ENCODE results near the gene LRRC8E. TPM values are rescaled to one million over a fixed set of nuclear protein-coding genes. Genes with fewer than 3 reads are reported as not detected.
A peak's percentile ranks its signal among the peaks of the same experiment; 100 is the strongest.

Gene LRRC8E
- total RNA-seq, 1 donor from 2014 or later: 4.3 TPM

DNA sequence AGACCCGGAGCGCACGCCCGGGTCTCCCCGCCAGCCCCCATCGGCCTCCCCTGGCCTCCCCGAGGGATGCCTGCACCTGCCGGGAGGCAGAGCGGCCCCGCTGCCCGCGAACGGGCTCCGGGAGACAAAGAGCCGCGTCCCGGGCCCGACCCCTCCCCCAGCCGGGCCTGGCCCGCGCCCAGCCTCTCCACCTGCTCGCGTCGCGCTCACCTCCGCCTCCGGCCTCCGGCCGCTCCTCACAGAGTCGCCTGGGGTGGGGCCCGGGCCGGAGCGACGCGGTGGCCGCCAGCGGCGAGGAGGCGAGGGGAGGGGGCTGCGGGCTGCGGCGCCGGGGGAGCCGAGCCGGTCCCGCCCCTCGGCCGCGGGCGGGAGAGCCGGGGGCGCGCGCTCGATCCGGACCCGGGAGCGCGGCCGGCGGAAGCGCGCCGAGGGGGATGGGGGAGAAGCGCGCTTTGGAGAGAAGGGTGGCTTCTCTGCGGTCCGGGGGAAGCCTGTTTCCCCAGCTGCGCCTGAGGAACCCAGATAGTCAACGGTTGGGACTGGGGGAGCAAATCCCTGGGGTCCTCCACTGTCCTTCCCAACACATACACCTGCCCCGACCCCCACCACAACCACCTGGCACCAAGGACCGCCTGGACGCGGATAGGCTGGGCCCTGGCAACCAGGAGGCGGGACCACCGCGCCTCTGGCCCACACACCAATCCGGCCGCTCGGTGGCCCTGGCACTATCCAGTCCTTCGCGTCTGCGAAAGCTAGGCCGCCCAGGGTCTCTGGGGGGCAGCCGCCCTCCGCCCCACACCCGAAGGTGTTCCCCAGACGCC is 14.0 kb upstream of the LRRC8E start, which contains the start of gene PRR36:
Gene PRR36, minus strand, starts transcription at position 315 of the 821 bp plus-strand sequence. CDS start 701 bp downstream, outside the sequence.
- peaks cover 35% of the 10 kb centered on the region for H3K27me3 Mint-ChIP-seq
- H3K27ac Mint-ChIP-seq: peak within 1 kb of the TSS; percentile 73
- peaks cover 4% of the 10 kb centered on the region for H3K36me3 Mint-ChIP-seq
- H3K4me1 Mint-ChIP-seq (ENCODE audit: unreplicated experiment): peaks cover 13% of the 10 kb centered on the region
- peak; percentile 83 for DNase-seq (ENCODE audit: extremely low spot score, unreplicated experiment)
- peak within 1 kb of the TSS; percentile 91 for H3K4me3 Mint-ChIP-seq
- H3K9me3 Mint-ChIP-seq: no peaks in the 10 kb centered on the region
- TF ChIP-seq, protein P1, sequence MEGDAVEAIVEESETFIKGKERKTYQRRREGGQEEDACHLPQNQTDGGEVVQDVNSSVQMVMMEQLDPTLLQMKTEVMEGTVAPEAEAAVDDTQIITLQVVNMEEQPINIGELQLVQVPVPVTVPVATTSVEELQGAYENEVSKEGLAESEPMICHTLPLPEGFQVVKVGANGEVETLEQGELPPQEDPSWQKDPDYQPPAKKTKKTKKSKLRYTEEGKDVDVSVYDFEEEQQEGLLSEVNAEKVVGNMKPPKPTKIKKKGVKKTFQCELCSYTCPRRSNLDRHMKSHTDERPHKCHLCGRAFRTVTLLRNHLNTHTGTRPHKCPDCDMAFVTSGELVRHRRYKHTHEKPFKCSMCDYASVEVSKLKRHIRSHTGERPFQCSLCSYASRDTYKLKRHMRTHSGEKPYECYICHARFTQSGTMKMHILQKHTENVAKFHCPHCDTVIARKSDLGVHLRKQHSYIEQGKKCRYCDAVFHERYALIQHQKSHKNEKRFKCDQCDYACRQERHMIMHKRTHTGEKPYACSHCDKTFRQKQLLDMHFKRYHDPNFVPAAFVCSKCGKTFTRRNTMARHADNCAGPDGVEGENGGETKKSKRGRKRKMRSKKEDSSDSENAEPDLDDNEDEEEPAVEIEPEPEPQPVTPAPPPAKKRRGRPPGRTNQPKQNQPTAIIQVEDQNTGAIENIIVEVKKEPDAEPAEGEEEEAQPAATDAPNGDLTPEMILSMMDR (conservative IDR thresholded peaks at IDR 0.05): no peak

DNA sequence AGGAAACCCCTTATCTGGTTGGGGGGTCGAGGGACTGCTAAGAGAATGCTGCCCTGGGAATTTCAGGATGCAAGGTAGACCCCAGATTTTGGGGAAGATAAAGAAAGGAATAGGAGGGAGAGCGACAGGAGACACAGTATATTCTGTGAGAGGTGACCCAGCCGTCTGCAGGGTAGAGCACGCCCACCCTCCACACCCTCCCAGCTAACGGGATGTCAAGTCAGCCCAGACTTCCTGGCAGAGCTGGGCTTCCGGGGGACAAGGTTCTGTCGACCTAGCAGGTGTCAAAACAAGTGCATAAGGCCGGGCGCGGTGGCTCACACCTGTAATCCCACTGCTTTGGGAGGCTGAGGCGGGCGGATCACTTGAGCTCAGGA is 13.4 kb upstream of the LRRC8E start:
- Mint-ChIP-seq H3K27ac (peak overlapping the region; percentile 71), H3K36me3 (peaks cover 4% of the 10 kb centered on the region), H3K27me3 (peaks cover 35% of the 10 kb centered on the region), H3K4me1 (ENCODE audit: unreplicated experiment) (peaks cover 13% of the 10 kb centered on the region), H3K9me3 (no peaks in the 10 kb centered on the region), H3K4me3 (peak overlapping the region; percentile 84)
- TF ChIP-seq, protein P1 (conservative IDR thresholded peaks at IDR 0.05): no peak
- DNase-seq (ENCODE audit: extremely low spot score, unreplicated experiment): no peak

DNA sequence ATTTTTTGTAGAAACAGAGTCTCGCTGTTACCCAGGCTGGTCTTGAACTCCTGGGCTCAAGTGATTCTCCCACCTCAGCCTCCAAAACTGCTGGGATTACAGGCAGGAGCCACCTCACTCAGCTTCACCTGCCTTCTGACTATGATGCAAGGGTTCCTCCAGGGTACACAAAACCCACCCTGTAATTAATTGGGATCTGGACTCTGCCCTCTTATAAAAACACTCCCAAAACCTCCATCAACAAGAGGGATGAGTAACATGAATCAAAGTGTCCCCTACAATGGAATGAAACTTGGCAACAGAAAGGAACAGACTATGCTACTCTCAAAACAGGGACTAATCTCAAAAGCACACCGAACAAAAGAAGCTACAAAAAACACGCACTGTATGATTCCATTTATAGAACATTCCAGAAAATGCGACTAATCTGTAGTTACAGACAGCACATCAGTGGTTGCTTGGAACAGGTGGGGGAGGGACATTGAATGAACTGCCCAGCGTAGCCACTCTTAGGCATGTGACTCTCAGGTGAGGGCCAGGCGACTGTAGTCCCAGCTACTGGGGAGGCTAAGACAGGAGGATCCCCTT is 11.0 kb upstream of the LRRC8E start:
- H3K36me3 Mint-ChIP-seq: no peaks in the 10 kb centered on the region
- no peak for DNase-seq (ENCODE audit: extremely low spot score, unreplicated experiment)
- H3K9me3 Mint-ChIP-seq: no peaks in the 10 kb centered on the region
- H3K4me3 Mint-ChIP-seq: peak overlapping the region; percentile 33
- H3K27me3 Mint-ChIP-seq: peaks cover 25% of the 10 kb centered on the region
- no peaks in the 10 kb centered on the region for H3K4me1 Mint-ChIP-seq (ENCODE audit: unreplicated experiment)
- peak overlapping the region; percentile 15 for H3K27ac Mint-ChIP-seq
- TF ChIP-seq, protein P1 (conservative IDR thresholded peaks at IDR 0.05): no peak

DNA sequence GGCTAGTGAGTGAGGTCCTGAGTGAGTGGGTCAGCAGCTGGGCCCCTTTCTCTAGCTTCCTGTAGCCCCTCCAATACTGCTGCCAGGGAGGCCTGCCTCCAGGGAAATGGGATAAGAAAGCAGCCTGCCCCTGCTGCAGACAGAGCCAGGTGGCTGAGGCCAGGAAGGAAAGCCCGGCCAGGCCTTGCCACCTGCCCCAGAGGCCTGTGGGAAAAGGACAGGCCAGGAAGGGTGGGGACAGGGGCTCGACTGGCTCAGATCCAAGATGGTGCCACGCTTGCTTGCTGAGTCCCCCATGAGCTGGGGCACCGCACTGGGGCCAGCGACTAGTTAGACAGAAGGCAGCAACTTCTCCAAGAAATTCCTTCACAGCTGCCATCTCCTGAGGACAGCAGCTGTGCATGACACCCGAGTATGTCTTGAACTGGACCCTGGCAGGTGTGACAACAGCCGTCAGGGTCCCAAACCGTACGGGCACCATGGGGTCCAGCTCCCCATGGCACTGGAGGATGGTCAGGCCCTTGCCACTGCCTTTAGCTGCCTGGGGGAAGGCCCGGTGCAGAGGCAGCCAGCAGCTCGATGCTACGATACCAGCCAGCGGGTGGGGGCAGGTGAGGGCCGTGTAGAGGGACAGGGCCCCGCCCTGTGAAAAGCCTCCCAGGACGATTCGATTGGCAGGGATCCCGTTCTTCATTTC is 9.1 kb upstream of the LRRC8E start:
- H3K27me3 Mint-ChIP-seq: peaks cover 19% of the 10 kb centered on the region
- DNase-seq (ENCODE audit: extremely low spot score, unreplicated experiment): no peak
- H3K9me3 Mint-ChIP-seq: no peaks in the 10 kb centered on the region

DNA sequence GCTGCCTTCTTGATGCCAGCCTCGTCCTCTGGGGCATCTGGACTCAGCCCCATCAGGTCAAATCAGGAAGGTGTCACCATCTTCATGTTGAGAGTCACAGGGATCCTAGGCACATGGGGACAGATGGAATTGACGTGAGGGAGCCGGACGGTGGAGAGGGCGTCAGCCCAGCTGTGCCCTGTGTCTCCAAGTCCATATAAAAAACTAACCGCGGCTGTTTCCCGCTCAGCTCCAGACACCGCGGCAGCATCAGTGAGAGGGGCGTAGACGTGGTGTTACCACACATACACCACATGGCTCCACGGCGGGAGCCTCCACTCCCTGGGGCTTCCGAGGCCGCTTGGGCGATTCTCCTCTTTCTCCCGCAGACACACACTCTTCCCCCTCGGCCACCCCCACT is 8.5 kb upstream of the LRRC8E start:
- no peaks in the 10 kb centered on the region for H3K36me3 Mint-ChIP-seq
- no peak overlapping the region for H3K27ac Mint-ChIP-seq
- no peaks in the 10 kb centered on the region for H3K9me3 Mint-ChIP-seq
- peaks cover 17% of the 10 kb centered on the region for H3K27me3 Mint-ChIP-seq
- TF ChIP-seq, protein P1 (conservative IDR thresholded peaks at IDR 0.05): no peak
- DNase-seq (ENCODE audit: extremely low spot score, unreplicated experiment): no peak
- H3K4me3 Mint-ChIP-seq: no peak overlapping the region
- no peaks in the 10 kb centered on the region for H3K4me1 Mint-ChIP-seq (ENCODE audit: unreplicated experiment)

More for the DNA sequence above, 9.1 kb upstream of the LRRC8E start:
- Mint-ChIP-seq H3K36me3 (no peaks in the 10 kb centered on the region), H3K4me3 (no peak overlapping the region), H3K4me1 (ENCODE audit: unreplicated experiment) (no peaks in the 10 kb centered on the region), H3K27ac (no peak overlapping the region)
- TF ChIP-seq, protein P1 (conservative IDR thresholded peaks at IDR 0.05): no peak

Measured in type B pancreatic cell (in vitro differentiated cells).